Measurements from ENCODE around the gene KIF25.

Gene KIF25

GRCh38 chr6:168091381-168092264, 94.2 kb downstream of the KIF25 start:
- FAIRE-seq: no peak

GRCh38 chr6:168092541-168092940, 95.1 kb downstream of the KIF25 start:
- no peak for FAIRE-seq

- no peak for FAIRE-seq
These were observed 95.6 kb downstream of the KIF25 start for GRCh38 chr6:168093071-168093505.

GRCh38 chr6:168093634-168094033, 96.2 kb downstream of the KIF25 start:
- FAIRE-seq: no peak

All from TTC549 (cell line).